ENCODE results near the gene ATP6AP1.

Gene ATP6AP1

DNA sequence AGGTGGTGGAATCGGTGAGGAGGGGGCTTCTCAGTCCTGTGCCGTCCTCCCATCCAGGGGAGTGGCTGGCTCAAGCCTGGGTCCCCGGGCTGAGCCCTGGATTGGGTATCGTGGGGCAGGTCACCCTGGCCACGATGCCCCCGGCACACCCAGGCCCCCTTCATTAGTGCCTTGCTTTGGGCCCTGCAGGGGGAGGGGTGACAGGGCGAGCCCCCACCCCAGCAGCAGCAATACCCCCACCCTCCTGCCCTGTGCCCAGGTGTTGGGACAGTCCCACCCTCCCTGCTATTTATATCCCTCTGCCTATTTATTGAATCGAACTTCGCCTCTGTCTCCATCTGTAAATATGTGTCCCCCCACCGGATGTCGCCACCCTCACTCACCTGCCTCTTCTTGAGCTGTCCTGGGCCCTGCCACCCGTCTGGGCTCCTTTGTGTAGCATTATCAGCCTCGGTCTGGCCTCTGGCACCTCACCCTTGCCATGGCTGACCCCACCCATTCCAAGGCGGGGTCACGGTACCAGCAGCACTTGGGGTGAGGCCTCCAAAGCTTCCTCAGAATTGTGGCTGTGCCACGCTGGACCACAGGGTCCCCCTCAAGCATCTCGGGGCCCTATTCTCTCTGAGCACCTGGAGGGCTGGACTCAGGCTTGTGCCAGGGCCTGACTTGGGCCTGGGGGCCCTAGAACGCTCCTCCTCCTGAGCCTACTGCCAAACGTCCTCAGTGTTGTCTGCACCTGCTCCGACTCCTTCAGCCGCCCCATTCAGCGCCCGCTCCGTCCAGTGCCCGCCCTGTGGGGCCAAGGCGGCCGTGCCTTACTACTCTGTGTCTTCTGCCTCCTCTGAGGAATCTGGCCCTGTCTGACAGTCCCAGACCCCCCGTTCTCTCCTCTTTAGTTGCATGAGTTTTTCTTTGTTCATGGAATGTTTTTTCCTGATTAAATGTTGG, 44.5 kb downstream of the ATP6AP1 start:
- no peak for DNase-seq

- DNase-seq: no peak
Measured at GRCh38 chrX:154473683-154474082, 45.2 kb downstream of the ATP6AP1 start.

DNA sequence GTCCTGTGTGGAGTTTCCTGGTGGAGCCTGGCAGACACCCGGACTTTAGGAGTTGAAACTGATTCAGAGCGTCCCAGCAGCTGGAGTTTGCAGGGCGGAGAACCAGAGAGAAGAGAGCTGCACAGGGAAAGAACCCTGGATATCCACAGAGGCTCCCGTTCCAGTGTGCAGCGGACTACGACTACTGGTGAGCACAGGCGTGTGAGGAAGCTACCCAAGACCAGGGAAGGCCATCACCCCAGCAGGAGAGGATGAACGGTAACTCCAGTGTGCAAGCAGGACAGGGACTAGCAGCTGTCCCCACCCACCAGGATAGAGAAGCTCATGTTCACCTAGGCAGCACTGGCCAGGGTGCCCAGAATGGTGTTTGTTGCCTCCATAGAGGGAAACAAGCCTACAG, 48.3 kb downstream of the ATP6AP1 start:
- DNase-seq: no peak

GRCh38 chrX:154477891-154478477, 49.5 kb downstream of the ATP6AP1 start:
- DNase-seq: no peak

DNA sequence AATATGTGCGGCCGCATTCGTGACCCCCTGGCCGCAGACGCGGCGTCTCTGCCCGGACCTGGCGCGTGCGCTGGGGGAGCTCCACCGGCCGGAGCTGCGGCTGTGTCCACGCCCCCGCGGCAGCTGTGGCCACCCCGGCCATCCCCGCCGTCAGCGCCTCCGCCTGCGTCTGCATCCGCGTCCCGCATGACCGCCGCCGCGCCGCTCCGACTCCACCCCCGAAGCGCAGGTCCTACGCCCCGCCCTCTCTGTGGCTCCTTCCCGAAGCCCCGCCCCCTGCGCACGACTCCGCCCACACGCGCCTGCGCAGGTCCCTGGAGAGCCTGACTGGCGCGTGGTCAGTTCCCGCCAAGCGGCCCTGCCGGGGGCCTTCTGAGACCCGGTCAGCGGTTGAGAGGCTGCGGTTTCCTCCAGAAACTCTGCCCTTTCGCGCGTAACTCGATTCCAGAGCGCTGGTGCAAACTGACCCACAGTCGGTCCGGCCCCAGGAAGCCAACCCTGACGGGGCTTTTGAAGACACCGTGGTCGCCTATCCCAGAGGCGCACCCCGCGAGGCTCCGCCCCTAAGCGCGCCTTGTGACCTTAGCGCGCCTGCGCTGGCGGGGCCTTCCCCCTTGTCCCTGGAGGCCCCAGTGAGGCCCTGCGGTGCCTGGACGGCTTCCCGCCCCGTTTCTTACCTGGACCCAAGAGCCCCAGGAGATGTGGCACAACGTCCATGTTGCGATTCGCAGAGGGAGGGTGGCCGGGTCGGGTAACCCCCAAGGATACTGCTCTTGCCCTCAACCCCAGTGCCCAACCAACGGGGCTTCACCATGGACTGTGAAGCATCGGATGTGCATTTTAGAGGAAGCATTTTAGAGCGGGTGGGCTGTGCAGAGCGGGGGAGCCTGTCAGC, 50.5 kb downstream of the ATP6AP1 start, which contains the start of gene LAGE3:
Gene LAGE3 (minus strand): TSS at position 554 of the 895 bp plus-strand sequence. CDS start 366 bp downstream, at position 188.
- peak; percentile 89 for DNase-seq

DNA sequence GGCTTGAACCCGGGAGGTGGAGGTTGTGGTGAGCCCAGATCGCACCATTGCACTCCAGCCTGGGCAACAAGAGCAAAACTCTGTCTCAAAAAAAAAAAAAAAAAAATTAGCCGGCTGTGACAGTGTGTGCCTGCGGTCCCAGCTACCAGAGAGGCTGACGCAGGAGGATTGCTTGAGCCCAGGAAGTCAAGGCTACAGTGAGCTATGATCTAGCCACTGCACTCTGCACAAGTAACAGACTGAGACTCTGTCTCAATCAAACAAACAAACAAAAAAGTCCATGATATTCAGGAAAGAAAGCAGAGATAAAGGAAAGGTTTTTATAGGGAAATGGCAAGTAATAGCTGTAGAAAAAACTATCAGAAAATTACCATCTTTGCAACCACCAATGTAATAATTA, 52.7 kb downstream of the ATP6AP1 start:
- no peak for DNase-seq

DNA sequence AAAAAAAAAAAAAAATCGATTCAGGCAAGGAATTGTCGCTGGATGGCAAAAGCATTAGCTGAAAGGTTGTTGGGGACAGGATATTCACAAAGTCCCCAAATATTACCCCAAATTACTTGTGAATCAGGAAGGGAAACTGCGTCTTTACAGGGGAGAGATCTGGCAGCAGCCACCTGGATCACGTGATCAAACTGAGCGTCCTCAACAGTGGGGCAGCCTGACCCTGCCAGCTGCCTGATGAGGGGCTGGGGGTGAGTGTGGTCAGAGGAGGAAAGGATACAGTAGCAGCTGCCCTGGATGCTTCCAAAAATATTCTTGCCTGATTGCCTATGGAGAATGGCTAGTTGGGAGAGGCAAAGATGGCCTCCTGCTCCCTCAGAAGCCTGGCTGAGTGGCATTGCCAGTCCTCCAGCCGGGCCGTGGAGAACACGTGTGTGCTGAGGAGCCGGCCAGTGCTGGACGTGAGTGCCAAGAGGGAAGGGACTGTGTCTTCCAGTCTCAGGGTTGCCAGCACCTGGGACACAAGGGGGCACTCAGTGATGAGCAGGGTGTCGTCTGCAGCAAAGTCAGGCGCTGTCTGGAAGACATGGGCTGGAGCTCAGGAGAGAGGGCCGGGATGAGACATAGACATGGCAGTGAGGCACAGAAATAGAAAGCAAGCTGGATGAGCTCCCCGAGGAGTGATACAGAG, 53.6 kb downstream of the ATP6AP1 start:
- no peak for DNase-seq

DNA sequence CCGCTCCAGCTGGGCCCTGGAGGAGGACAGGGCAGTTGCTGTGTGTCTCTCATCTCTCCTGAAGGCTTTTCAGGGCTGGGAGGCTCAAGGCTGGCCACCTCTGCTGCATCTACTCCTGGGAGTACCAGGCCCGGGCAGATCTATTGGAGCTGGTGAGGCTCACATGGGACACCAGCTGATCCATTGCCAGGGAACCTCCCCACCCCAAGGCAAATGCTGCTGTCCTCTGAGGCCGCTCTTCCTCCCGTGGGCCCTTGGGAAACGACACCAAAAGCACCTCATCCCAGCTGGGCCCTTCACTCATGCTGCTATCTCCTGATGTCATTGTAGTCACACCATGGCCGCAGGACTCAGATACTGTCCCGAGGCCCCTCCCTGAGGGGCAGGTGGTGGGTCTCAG, 54.3 kb downstream of the ATP6AP1 start:
- DNase-seq: no peak

DNA sequence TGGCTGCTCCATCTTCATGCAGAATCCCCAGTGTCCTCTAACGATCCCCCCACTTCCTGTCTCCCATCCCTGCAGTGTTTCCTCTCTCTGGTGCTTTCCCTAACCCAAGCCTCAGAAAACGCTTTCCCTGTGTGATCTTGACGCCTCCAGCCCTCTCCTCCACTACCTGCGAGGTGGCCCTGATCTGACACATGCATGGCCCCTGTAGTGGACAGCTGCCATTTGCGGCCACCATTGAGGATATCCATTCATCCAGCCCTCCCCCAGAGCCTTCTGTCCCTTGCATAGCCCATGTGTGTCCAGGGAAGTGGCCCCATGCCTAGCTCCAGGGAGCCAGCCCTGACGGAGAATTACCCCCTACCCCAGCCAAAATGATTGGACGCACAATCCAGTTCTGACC, 54.8 kb downstream of the ATP6AP1 start:
- DNase-seq: no peak

DNA sequence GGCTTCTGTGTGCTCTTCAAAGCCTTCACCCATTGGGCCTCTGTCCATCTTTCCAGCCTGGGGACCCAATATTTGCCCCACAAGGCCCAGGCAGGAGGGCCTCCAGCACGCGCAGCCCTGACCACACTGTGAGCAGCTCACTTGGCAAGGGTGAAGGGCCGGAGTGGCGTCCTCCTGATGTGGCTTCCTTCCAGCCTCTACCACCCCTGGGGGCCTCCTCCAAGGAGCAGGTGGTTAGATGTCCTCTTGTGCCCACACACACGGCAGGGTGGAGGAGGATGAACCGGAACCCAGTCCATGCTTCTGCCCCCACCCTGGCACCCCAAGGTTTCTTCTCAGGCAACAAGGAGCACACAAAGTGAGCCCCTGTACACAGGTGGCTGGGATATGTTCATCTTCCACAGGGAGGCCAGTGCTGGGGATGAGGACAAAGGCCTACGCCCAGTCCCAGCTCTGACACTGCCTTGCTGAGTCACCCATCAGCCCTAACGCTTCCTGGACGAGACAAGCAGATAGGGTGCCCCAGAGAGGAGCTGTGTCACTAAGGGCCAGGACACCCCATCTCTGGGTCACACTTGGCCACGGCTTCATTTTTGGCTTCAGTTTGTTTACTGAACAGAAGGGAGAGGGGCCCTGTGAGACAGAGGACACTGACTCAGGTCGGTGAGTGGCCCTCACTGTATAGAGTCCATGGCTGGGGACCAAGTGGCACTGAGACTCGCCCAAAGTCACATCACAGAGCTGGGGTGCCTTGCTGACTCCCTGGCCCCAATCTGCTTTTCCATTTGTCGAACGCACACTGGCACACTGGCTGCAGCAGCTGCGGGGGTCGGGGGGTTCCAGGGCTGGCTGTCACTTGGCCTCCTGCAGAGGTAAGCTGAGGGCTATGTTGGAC, 56.0 kb downstream of the ATP6AP1 start:
- DNase-seq: no peak

- no peak for DNase-seq
Measured at GRCh38 chrX:154485150-154486051, 56.9 kb downstream of the ATP6AP1 start.

DNA sequence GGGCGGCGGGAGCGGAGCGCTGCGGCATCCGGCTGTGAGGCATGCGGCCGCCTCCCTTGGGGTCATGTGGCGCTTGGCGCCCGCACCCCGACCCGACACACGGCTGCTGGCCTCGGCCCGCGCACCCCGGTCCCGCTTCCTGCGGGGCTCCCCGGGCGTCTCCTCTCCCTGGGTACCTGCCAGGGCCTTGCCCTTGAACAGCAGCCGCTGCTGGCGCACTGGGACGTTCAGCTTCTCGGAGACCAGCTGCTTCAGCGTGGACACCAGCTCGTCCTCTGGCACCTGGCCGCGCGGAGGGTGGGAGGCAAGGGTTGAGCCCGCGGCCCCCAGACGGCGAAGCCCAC, 57.5 kb downstream of the ATP6AP1 start:
- no peak for DNase-seq
